Astrocyte (in vitro differentiated cells and primary cell): ENCODE measurements around the gene ATG7. TPM values are rescaled to one million over a fixed set of nuclear protein-coding genes. Genes with fewer than 3 reads are reported as not detected.
A peak's percentile ranks its signal among the peaks of the same experiment; 100 is the strongest.

Experiments used
- DNase-seq: peaks from one replicate; pipeline ENCODE4 v3.0.0-alpha.2; 2010; ENCODE audit warnings: low read depth
- FAIRE-seq: peaks from 2 replicates; lab custom pipeline; 2011; peaks lifted over from hg19 to GRCh38; lab: Jason Lieb, UNC
- H2AFZ ChIP-seq: 2 replicates; pipeline ENCODE4 v1.6.0; 2012; ENCODE audit warnings: low read depth, low read length, inconsistent platforms
- H3K27ac ChIP-seq: 2 replicates; pipeline ENCODE4 v1.5.1; 2011; ENCODE audit warnings: low read depth, low read length, inconsistent platforms
- H3K27me3 ChIP-seq: 2 replicates; pipeline ENCODE4 v1.6.0; 2011; ENCODE audit warnings: low read length, inconsistent platforms; ENCODE audit not compliant: insufficient read depth
- H3K36me3 ChIP-seq: 2 replicates; pipeline ENCODE4 v1.5.1; 2011; ENCODE audit warnings: low read length, inconsistent platforms; ENCODE audit not compliant: insufficient read depth
- H3K4me1 ChIP-seq: 2 replicates; pipeline ENCODE4 v1.5.1; 2011; ENCODE audit warnings: low read length, inconsistent platforms; ENCODE audit not compliant: insufficient read depth
- H3K4me2 ChIP-seq: 2 replicates; pipeline ENCODE4 v1.6.0; 2012; ENCODE audit warnings: low read length, inconsistent platforms
- H3K4me3 ChIP-seq: 2 replicates; pipeline ENCODE4 v1.5.1; 2011; ENCODE audit warnings: low read depth, mild to moderate bottlenecking, low read length, inconsistent platforms; ENCODE audit not compliant: insufficient read depth
- H3K79me2 ChIP-seq: 2 replicates; pipeline ENCODE4 v1.6.0; 2012; ENCODE audit warnings: mild to moderate bottlenecking, low read length, inconsistent platforms; ENCODE audit not compliant: insufficient read depth
- H3K9ac ChIP-seq: 2 replicates; pipeline ENCODE4 v1.6.0; 2012; ENCODE audit warnings: mild to moderate bottlenecking, low read length, inconsistent platforms
- H3K9me3 ChIP-seq: 2 replicates; pipeline ENCODE4 v1.5.1; 2012; ENCODE audit warnings: low read depth, mild to moderate bottlenecking, low read length, inconsistent platforms; ENCODE audit not compliant: insufficient read depth
- H4K20me1 ChIP-seq: 2 replicates; pipeline ENCODE4 v1.6.0; 2012; ENCODE audit warnings: low read length, inconsistent platforms; ENCODE audit not compliant: insufficient read depth
- H3K27ac Mint-ChIP-seq: one replicate; pipeline ENCODE4 v1.8.0; 2021; ENCODE audit warnings: mild to moderate bottlenecking, mixed read lengths; ENCODE audit not compliant: unreplicated experiment
- H3K27me3 Mint-ChIP-seq: one replicate; pipeline ENCODE4 v1.8.0; 2021; ENCODE audit warnings: low read depth, mixed read lengths; ENCODE audit not compliant: unreplicated experiment
- H3K36me3 Mint-ChIP-seq: one replicate; pipeline ENCODE4 v1.8.0; 2021; ENCODE audit warnings: low read depth, mixed read lengths; ENCODE audit not compliant: unreplicated experiment
- H3K4me1 Mint-ChIP-seq: one replicate; pipeline ENCODE4 v1.8.0; 2021; ENCODE audit warnings: low read depth, mixed read lengths; ENCODE audit not compliant: unreplicated experiment
- H3K4me3 Mint-ChIP-seq: one replicate; pipeline ENCODE4 v1.8.0; 2021; ENCODE audit warnings: mild to moderate bottlenecking, moderate library complexity, mixed read lengths; ENCODE audit not compliant: unreplicated experiment
- H3K9me3 Mint-ChIP-seq: one replicate; pipeline ENCODE4 v1.8.0; 2021; ENCODE audit warnings: mild to moderate bottlenecking, mixed read lengths; ENCODE audit not compliant: unreplicated experiment
- CTCF ChIP-seq: IDR thresholded peaks from 2 replicates; pipeline ENCODE4 v1.5.1; 2011; ENCODE audit warnings: low read depth, mild to moderate bottlenecking, inconsistent platforms, low read length, moderate library complexity; ENCODE audit not compliant: insufficient read depth
- EZH2 ChIP-seq: IDR thresholded peaks from 2 replicates; pipeline ENCODE4 v1.6.1; 2012; ENCODE audit warnings: mild to moderate bottlenecking, low read length, inconsistent platforms; ENCODE audit not compliant: insufficient read depth
- total RNA-seq: library from RNA; stranded (reverse); gene quantifications from 2 replicates; pipeline ENCODE4 v1.2.1, GENCODE V29; 2021

ATG7 gene
- total RNA-seq, 1 donor from 2014 or later: 29.5 TPM

DNA sequence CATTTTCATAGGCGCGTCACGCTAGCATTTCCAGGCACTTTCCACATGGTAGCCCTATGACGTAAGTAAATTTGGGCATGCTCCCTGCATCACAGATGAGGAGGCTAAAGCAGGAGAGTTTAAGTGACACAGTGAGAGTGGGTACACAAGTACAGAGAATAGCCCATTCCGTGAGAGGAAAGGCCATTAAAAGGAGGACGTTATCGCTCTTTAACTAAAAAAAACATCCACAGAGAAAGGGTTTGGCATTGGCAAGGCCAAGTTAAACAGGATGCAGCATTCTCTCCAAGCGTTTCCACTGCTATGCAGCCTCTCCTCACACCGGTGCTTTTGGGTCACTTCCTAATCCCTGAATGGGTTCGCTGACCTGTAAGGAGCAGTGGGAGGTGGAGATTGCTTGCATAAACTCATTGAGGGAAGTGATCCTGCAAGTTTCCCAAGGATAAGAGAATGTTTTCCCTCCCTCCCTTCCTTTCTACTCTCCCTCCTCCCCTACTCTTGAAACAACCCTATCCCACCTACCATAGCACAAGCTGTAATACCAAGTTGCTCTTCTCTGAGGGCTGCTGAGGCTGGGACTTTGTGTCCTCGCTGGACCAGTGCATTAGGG lies 223.9 kb downstream of the ATG7 start:
- Histone ChIP-seq H3K4me2 (peak overlapping the region; percentile 39), H3K79me2 (no peaks in the 10 kb centered on the region), H2AFZ (no peak overlapping the region), H3K9ac (peak overlapping the region; percentile 69), H3K9me3 (no peaks in the 10 kb centered on the region), H3K27ac (peak overlapping the region; percentile 68), H3K27me3 (no peaks in the 10 kb centered on the region), H4K20me1 (no peaks in the 10 kb centered on the region), H3K4me3 (no peak overlapping the region), H3K4me1 (peaks cover 27% of the 10 kb centered on the region), H3K36me3 (no peaks in the 10 kb centered on the region)
- Mint-ChIP-seq H3K9me3 (peaks cover 3% of the 10 kb centered on the region), H3K36me3 (peaks cover 15% of the 10 kb centered on the region), H3K4me1 (peaks cover 17% of the 10 kb centered on the region), H3K27me3 (no peaks in the 10 kb centered on the region), H3K4me3 (no peak overlapping the region), H3K27ac (no peak overlapping the region)
- TF ChIP-seq CTCF (no peak), EZH2 (no peak)
- DNase-seq (peak; percentile 93), FAIRE-seq (no peak)

- H3K27me3 ChIP-seq: no peaks in the 10 kb centered on the region
- no peak for DNase-seq
- peaks cover 27% of the 10 kb centered on the region for H3K4me1 ChIP-seq
- Mint-ChIP-seq H3K4me1 (peaks cover 17% of the 10 kb centered on the region), H3K9me3 (peaks cover 3% of the 10 kb centered on the region), H3K4me3 (peak overlapping the region; percentile 63), H3K36me3 (peaks cover 13% of the 10 kb centered on the region), H3K27ac (peak overlapping the region; percentile 13), H3K27me3 (no peaks in the 10 kb centered on the region)
- no peaks in the 10 kb centered on the region for H3K36me3 ChIP-seq
- H3K4me3 ChIP-seq: no peak overlapping the region
- no peaks in the 10 kb centered on the region for H3K9me3 ChIP-seq
- H3K27ac ChIP-seq: peak overlapping the region; percentile 86
- no peak for FAIRE-seq
- H3K9ac ChIP-seq: peak overlapping the region; percentile 48
- no peaks in the 10 kb centered on the region for H3K79me2 ChIP-seq
- no peaks in the 10 kb centered on the region for H4K20me1 ChIP-seq
- TF ChIP-seq CTCF (no peak), EZH2 (no peak)
- peak overlapping the region; percentile 64 for H3K4me2 ChIP-seq
- H2AFZ ChIP-seq: no peak overlapping the region
Measured at GRCh38 chr3:11498177-11498576, 226.0 kb downstream of the ATG7 start.

DNA sequence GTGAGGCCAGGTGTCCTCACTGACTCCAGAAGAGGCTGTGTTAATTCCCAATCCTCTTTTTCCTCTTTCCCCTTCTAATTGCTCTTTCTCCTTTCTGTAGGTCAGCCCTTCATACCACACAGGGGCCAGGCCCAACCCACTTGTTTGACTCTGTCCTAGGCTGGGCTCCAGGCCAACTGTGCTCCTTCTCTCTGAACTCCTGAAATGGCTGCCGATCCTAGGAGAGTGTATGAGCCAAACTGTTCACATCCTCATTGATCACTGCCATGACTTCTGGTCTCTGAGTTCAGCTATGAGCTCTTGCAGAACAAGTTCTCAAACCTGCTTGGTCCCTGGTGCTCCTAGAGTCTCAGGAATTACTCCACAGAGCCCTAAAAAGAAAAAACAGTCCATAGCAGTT lies 226.4 kb downstream of the ATG7 start:
- H3K9me3 ChIP-seq: no peaks in the 10 kb centered on the region
- H3K4me3 ChIP-seq: peak overlapping the region; percentile 1
- H2AFZ ChIP-seq: no peak overlapping the region
- DNase-seq (peak; percentile 84), FAIRE-seq (no peak)
- Mint-ChIP-seq H3K4me3 (peak overlapping the region; percentile 63), H3K27ac (peak overlapping the region; percentile 13), H3K9me3 (peaks cover 3% of the 10 kb centered on the region), H3K36me3 (peaks cover 11% of the 10 kb centered on the region), H3K4me1 (peaks cover 17% of the 10 kb centered on the region), H3K27me3 (no peaks in the 10 kb centered on the region)
- H3K4me2 ChIP-seq: peak overlapping the region; percentile 64
- TF ChIP-seq CTCF (no peak), EZH2 (no peak)
- H3K4me1 ChIP-seq: peaks cover 27% of the 10 kb centered on the region
- peak overlapping the region; percentile 48 for H3K9ac ChIP-seq
- no peaks in the 10 kb centered on the region for H3K79me2 ChIP-seq
- H3K27ac ChIP-seq: peak overlapping the region; percentile 86
- H3K36me3 ChIP-seq: no peaks in the 10 kb centered on the region
- H4K20me1 ChIP-seq: no peaks in the 10 kb centered on the region
- no peaks in the 10 kb centered on the region for H3K27me3 ChIP-seq
